Measurements from ENCODE around the gene TOGARAM1.
A peak's percentile ranks its signal among the peaks of the same experiment; 100 is the strongest.

The TOGARAM1 gene

GRCh38 chr14:44960646-44961045 lies 1.3 kb upstream of the TOGARAM1 start:
- H3K4me3 ChIP-seq (ENCODE audit: low read depth, low read length) = peak overlapping the region; percentile 74
- DNase-seq (ENCODE audit: low read depth) = no peak
- TF ChIP-seq CTCF (IDR thresholded peaks at IDR 0.05; ENCODE audit: low read depth, low read length, missing control alignments) = no peak
- in situ Hi-C loops (cut with HindIII; ENCODE audit: low sequenced_read_pairs) = loop anchor here (25.0 kb wide), 1 partner anchor 177 kb away; the partner anchor contains the start of genes FANCM and FKBP3

GRCh38 chr14:44961151-44961553 lies 838 bp upstream of the TOGARAM1 start:
- DNase-seq (ENCODE audit: low read depth) = peak; percentile 11
- TF ChIP-seq CTCF (IDR thresholded peaks at IDR 0.05; ENCODE audit: low read depth, low read length, missing control alignments) = no peak
- in situ Hi-C loops (cut with HindIII; ENCODE audit: low sequenced_read_pairs) = loop anchor here (25.0 kb wide), 1 partner anchor 176 kb away; the partner anchor contains the start of genes FANCM and FKBP3
- peak overlapping the region; percentile 74 for H3K4me3 ChIP-seq (ENCODE audit: low read depth, low read length)

GRCh38 chr14:44962334-44963043 lies 499 bp downstream of the TOGARAM1 start:
- peak; percentile 29 for DNase-seq (ENCODE audit: low read depth)
- TF ChIP-seq CTCF (IDR thresholded peaks at IDR 0.05; ENCODE audit: low read depth, low read length, missing control alignments) = no peak
- peak overlapping the region; percentile 74 for H3K4me3 ChIP-seq (ENCODE audit: low read depth, low read length)
- in situ Hi-C loops (cut with HindIII; ENCODE audit: low sequenced_read_pairs) = loop anchor here (25.0 kb wide), 1 partner anchor 175 kb away; the partner anchor contains the start of genes FANCM and FKBP3

GRCh38 chr14:44963044-44963528 lies 1.1 kb downstream of the TOGARAM1 start:
- in situ Hi-C loops (cut with HindIII; ENCODE audit: low sequenced_read_pairs) = loop anchor here (25.0 kb wide), 1 partner anchor 174 kb away; the partner anchor contains the start of genes FANCM and FKBP3
- DNase-seq (ENCODE audit: low read depth) = no peak
- H3K4me3 ChIP-seq (ENCODE audit: low read depth, low read length) = peak overlapping the region; percentile 74
- TF ChIP-seq CTCF (IDR thresholded peaks at IDR 0.05; ENCODE audit: low read depth, low read length, missing control alignments) = no peak

GRCh38 chr14:44963775-44964380 lies 1.9 kb downstream of the TOGARAM1 start:
- peak overlapping the region; percentile 74 for H3K4me3 ChIP-seq (ENCODE audit: low read depth, low read length)
- no peak for DNase-seq (ENCODE audit: low read depth)
- in situ Hi-C loops (cut with HindIII; ENCODE audit: low sequenced_read_pairs) = loop anchor here (25.0 kb wide), 1 partner anchor 173 kb away; the partner anchor contains the start of genes FANCM and FKBP3
- no peak for TF ChIP-seq CTCF (IDR thresholded peaks at IDR 0.05; ENCODE audit: low read depth, low read length, missing control alignments)

GRCh38 chr14:44966601-44967336 lies 4.8 kb downstream of the TOGARAM1 start:
- peak overlapping the region; percentile 26 for H3K4me3 ChIP-seq (ENCODE audit: low read depth, low read length)
- TF ChIP-seq CTCF (IDR thresholded peaks at IDR 0.05; ENCODE audit: low read depth, low read length, missing control alignments) = no peak
- no peak for DNase-seq (ENCODE audit: low read depth)
- in situ Hi-C loops (cut with HindIII; ENCODE audit: low sequenced_read_pairs) = loop anchor here (25.0 kb wide), 1 partner anchor 171 kb away; the partner anchor contains the start of genes FANCM and FKBP3
